Urinary bladder (tissue), 4 donors: ENCODE measurements around the gene DERL3. TPM values are rescaled to one million over a fixed set of nuclear protein-coding genes. Genes with fewer than 3 reads are reported as not detected.
A peak's percentile ranks its signal among the peaks of the same experiment; 100 is the strongest.

Source experiments
- DNase-seq: peaks from one replicate; pipeline ENCODE4 v3.0.0-alpha.2; 2015; ENCODE audit errors: extremely low spot score
- H3K27ac ChIP-seq: one replicate; pipeline ENCODE4 v1.5.1; 2013; ENCODE audit warnings: low read depth, mild to moderate bottlenecking, moderate library complexity
- H3K36me3 ChIP-seq: one replicate; pipeline ENCODE4 v1.6.1; 2013; ENCODE audit warnings: mild to moderate bottlenecking, moderate library complexity; ENCODE audit not compliant: insufficient read depth
- H3K4me1 ChIP-seq: one replicate; pipeline ENCODE4 v1.6.1; 2013; ENCODE audit warnings: mild to moderate bottlenecking, moderate library complexity; ENCODE audit not compliant: insufficient read depth
- H3K4me3 ChIP-seq: one replicate; pipeline ENCODE4 v1.5.1; 2013; ENCODE audit warnings: low read depth, low read length
- WGBS: extraction: QIAGEN DNeasy Blood & Tissue Kit; methylation state at CpG from one replicate; pipeline ENCODE4 v1.1.7; 2013; 5-methylcytosine and 5-hydroxymethylcytosine counted together
- polyA plus RNA-seq: library from polyadenylated mRNA; stranded (reverse); fragments of 200-250 nt; gene quantifications from one replicate; pipeline ENCODE4 v1.2.3, GENCODE V29; 2013
- small RNA-seq: library from RNA; depleted of rRNA; stranded (forward); fragments of <200 nt; gene quantifications from one replicate; pipeline ENCODE3, GENCODE V24; 2014
- total RNA-seq: library from RNA; depleted of rRNA; stranded (reverse); fragments of >200 nt; gene quantifications from one replicate; pipeline ENCODE4 v1.2.3, GENCODE V29; 2014
- donor health status: healthy with polysubstance abuse.
- donor health status: healthy.

The DERL3 gene
- total and polyA plus RNA-seq, 2 donors = 0.74 to 0.98 TPM

- no peak overlapping the region for H3K4me3 ChIP-seq
- no peaks in the 10 kb centered on the region for H3K36me3 ChIP-seq
- peaks cover 3% of the 10 kb centered on the region for H3K4me1 ChIP-seq
- peak overlapping the region; percentile 46 for H3K27ac ChIP-seq
- WGBS = 71% methylated on average over 25 of the region's 25 CpGs
- no peak for DNase-seq
Measured at GRCh38 chr22:23791738-23792645, 46.8 kb downstream of the DERL3 start.

GRCh38 chr22:23790819-23791737 lies 47.7 kb downstream of the DERL3 start:
- 37% methylated on average over 11 of the region's 11 CpGs for WGBS
- no peaks in the 10 kb centered on the region for H3K36me3 ChIP-seq
- H3K4me1 ChIP-seq = peaks cover 6% of the 10 kb centered on the region
- H3K4me3 ChIP-seq = no peak overlapping the region
- peak overlapping the region; percentile 46 for H3K27ac ChIP-seq
- DNase-seq = no peak

- DNase-seq = no peak
- H3K4me3 ChIP-seq = no peak overlapping the region
- H3K27ac ChIP-seq = no peak overlapping the region
- H3K4me1 ChIP-seq = peaks cover 6% of the 10 kb centered on the region
- WGBS = 83% methylated on average over 4 of the region's 4 CpGs
- H3K36me3 ChIP-seq = no peaks in the 10 kb centered on the region
Measured at GRCh38 chr22:23789638-23790037, 49.2 kb downstream of the DERL3 start.

GRCh38 chr22:23789121-23789520 lies 49.7 kb downstream of the DERL3 start:
- Histone ChIP-seq H3K36me3 (no peaks in the 10 kb centered on the region), H3K27ac (no peak overlapping the region), H3K4me3 (no peak overlapping the region), H3K4me1 (peaks cover 6% of the 10 kb centered on the region)
- no peak for DNase-seq
- 75% methylated on average over 4 of the region's 4 CpGs for WGBS

- Histone ChIP-seq H3K4me1 (peaks cover 6% of the 10 kb centered on the region), H3K36me3 (no peaks in the 10 kb centered on the region), H3K4me3 (peak overlapping the region; percentile 87), H3K27ac (no peak overlapping the region)
- 39% methylated on average over 3 of the region's 3 CpGs for WGBS
- no peak for DNase-seq
Measured at GRCh38 chr22:23787910-23788309, 50.9 kb downstream of the DERL3 start.

GRCh38 chr22:23787600-23787896 lies 51.3 kb downstream of the DERL3 start:
- Histone ChIP-seq H3K36me3 (no peaks in the 10 kb centered on the region), H3K27ac (no peak overlapping the region), H3K4me3 (peak overlapping the region; percentile 87), H3K4me1 (peaks cover 6% of the 10 kb centered on the region)
- WGBS = under 1% methylated on average over 5 of the region's 5 CpGs
- DNase-seq = no peak

- H3K4me1 ChIP-seq = peaks cover 6% of the 10 kb centered on the region
- peak; percentile 67 for DNase-seq
Measured at GRCh38 chr22:23786752-23787599, 51.8 kb downstream of the DERL3 start, which contains the start of gene SMARCB1. TSS of gene SMARCB1 (plus strand) at chr22:23786966. CDS start at chr22:23787170, 204 bp downstream.

GRCh38 chr22:23786261-23786710 lies 52.5 kb downstream of the DERL3 start:
- no peak for DNase-seq
- peak overlapping the region; percentile 100 for H3K27ac ChIP-seq
- peaks cover 6% of the 10 kb centered on the region for H3K4me1 ChIP-seq
- H3K36me3 ChIP-seq = no peaks in the 10 kb centered on the region
- WGBS = 39% methylated on average over 9 of the region's 9 CpGs
- H3K4me3 ChIP-seq = peak overlapping the region; percentile 87

More at GRCh38 chr22:23786752-23787599, 51.8 kb downstream of the DERL3 start, which contains the start of gene SMARCB1:
- WGBS = under 1% methylated on average over 97 of the region's 97 CpGs
- no peaks in the 10 kb centered on the region for H3K36me3 ChIP-seq
- peak within 1 kb of the TSS; percentile 87 for H3K4me3 ChIP-seq
- H3K27ac ChIP-seq = peak within 1 kb of the TSS; percentile 100

Small RNAs within 50 kb of the gene (small RNA-seq; reads per million reads assigned to genes)
- not detected for gene RN7SL268P

Other genes starting within 250 kb of the DERL3 start
- 0.48 TPM for gene DRICH1, start 206.7 kb downstream of the DERL3 start, total RNA-seq
- 0.06 TPM for gene DRICH1, start 206.7 kb downstream of the DERL3 start, polyA plus RNA-seq
- not detected for gene RGL4, start 148.0 kb downstream of the DERL3 start, total RNA-seq
- gene RGL4, start 148.0 kb downstream of the DERL3 start, polyA plus RNA-seq = 0.32 TPM
- 9.9 TPM for gene ZNF70, start 87.9 kb downstream of the DERL3 start, total RNA-seq
- 1.6 TPM for gene ZNF70, start 87.9 kb downstream of the DERL3 start, polyA plus RNA-seq
- not detected for gene VPREB3, start 84.6 kb downstream of the DERL3 start, total RNA-seq
- gene VPREB3, start 84.6 kb downstream of the DERL3 start, polyA plus RNA-seq = not detected
- 0.63 TPM for gene C22orf15, start 76.0 kb downstream of the DERL3 start, total RNA-seq
- 0.82 TPM for gene C22orf15, start 76.0 kb downstream of the DERL3 start, polyA plus RNA-seq
- gene CHCHD10, start 71.0 kb downstream of the DERL3 start, total RNA-seq = 3.6 TPM
- 69.8 TPM for gene CHCHD10, start 71.0 kb downstream of the DERL3 start, polyA plus RNA-seq
- gene MMP11, start 66.2 kb downstream of the DERL3 start, total RNA-seq = 7.3 TPM
- gene MMP11, start 66.2 kb downstream of the DERL3 start, polyA plus RNA-seq = 5.6 TPM
- 16.7 TPM for gene SMARCB1, start 52.0 kb downstream of the DERL3 start, total RNA-seq
- gene SMARCB1, start 52.0 kb downstream of the DERL3 start, polyA plus RNA-seq = 47.9 TPM
- gene SLC2A11, start 18.9 kb upstream of the DERL3 start, total RNA-seq = 13.0 TPM
- gene SLC2A11, start 18.9 kb upstream of the DERL3 start, polyA plus RNA-seq = 12.0 TPM
- gene MIF, start 55.4 kb upstream of the DERL3 start, total RNA-seq = 70.1 TPM
- gene MIF, start 55.4 kb upstream of the DERL3 start, polyA plus RNA-seq = 528 TPM
- 2.1 TPM for gene GSTT2B, start 122.2 kb upstream of the DERL3 start, total RNA-seq
- 30.4 TPM for gene GSTT2B, start 122.2 kb upstream of the DERL3 start, polyA plus RNA-seq
- 3.0 TPM for gene DDTL, start 127.9 kb upstream of the DERL3 start, total RNA-seq
- gene DDTL, start 127.9 kb upstream of the DERL3 start, polyA plus RNA-seq = 6.3 TPM
- gene DDT, start 135.4 kb upstream of the DERL3 start, total RNA-seq = 71.1 TPM
- gene DDT, start 135.4 kb upstream of the DERL3 start, polyA plus RNA-seq = 232 TPM
- not detected for gene GSTT2, start 141.1 kb upstream of the DERL3 start, total RNA-seq
- gene GSTT2, start 141.1 kb upstream of the DERL3 start, polyA plus RNA-seq = 5.7 TPM
- not detected for gene GSTT4, start 166.4 kb upstream of the DERL3 start, total RNA-seq
- gene GSTT4, start 166.4 kb upstream of the DERL3 start, polyA plus RNA-seq = not detected
- gene CABIN1, start 172.3 kb upstream of the DERL3 start, total RNA-seq = 34.2 TPM
- gene CABIN1, start 172.3 kb upstream of the DERL3 start, polyA plus RNA-seq = 39.0 TPM